PC-3 (cell line): ENCODE results near the gene SH3PXD2B. TPM values are rescaled to one million over a fixed set of nuclear protein-coding genes. Genes with fewer than 3 reads are reported as not detected.

ENCODE experiments used
- ATAC-seq: fragments of 200-7000 bp; cut with Tn5 transposase; 2 replicates; pipeline ENCODE4 v1.9.1; 2020; ENCODE audit warnings: mild to moderate bottlenecking, moderate library complexity
- BruUV-seq: library from RNA; stranded (reverse); fragments of 400-500 nt; replicated peaks from 2 replicates; lab custom pipeline; 2021; lab: Mats Ljungman, UMichigan
- CTCF ChIA-PET: fragments of 300-600 bp; sonication (Branson Sonifier 250); formaldehyde crosslinking; loops from one replicate; lab custom pipeline; 2022; ENCODE audit warnings: antibody characterized with exemption; lab: Charles Lee
- POLR2A ChIA-PET: fragments of 300-600 bp; sonication (Branson Sonifier 250); formaldehyde crosslinking; loops from one replicate; lab custom pipeline; 2022; ENCODE audit warnings: antibody characterized with exemption; ENCODE audit not compliant: unreplicated experiment; lab: Charles Lee
- DNase-seq: peaks from one replicate; pipeline ENCODE4 v3.0.0-alpha.2; 2015
- H2AFZ ChIP-seq: fragments of 300-600 bp; sonication (generic); 2 replicates; pipeline ENCODE4 v1.6.0; 2016; ENCODE audit warnings: antibody characterized with exemption, low read length
- H3F3A ChIP-seq: fragments of 300-600 bp; sonication (generic); one replicate; pipeline ENCODE4 v1.6.0; 2017; ENCODE audit warnings: antibody characterized with exemption, low read length, control low read depth, mild to moderate bottlenecking; ENCODE audit not compliant: unreplicated experiment
- H3K27ac ChIP-seq: fragments of 300-600 bp; sonication (generic); 2 replicates; pipeline ENCODE4 v1.5.1; 2016; ENCODE audit warnings: mild to moderate bottlenecking, low read length
- H3K27me3 ChIP-seq: fragments of 300-600 bp; sonication (generic); 2 replicates; pipeline ENCODE4 v1.6.1; 2016; ENCODE audit warnings: low read length, mixed read lengths
- H3K36me3 ChIP-seq: fragments of 300-600 bp; sonication (generic); 2 replicates; pipeline ENCODE4 v1.6.1; 2016; ENCODE audit warnings: low read depth, mixed run types, low read length, mixed read lengths
- H3K4me1 ChIP-seq: fragments of 300-600 bp; sonication (generic); 2 replicates; pipeline ENCODE4 v1.5.1; 2016; ENCODE audit warnings: low read length; ENCODE audit not compliant: insufficient read depth
- H3K4me2 ChIP-seq: fragments of 300-600 bp; sonication (generic); 2 replicates; pipeline ENCODE4 v1.6.0; 2016; ENCODE audit warnings: low read length
- H3K4me3 ChIP-seq: fragments of 300-600 bp; sonication (generic); 2 replicates; pipeline ENCODE4 v1.5.1; 2016; ENCODE audit warnings: mild to moderate bottlenecking, low read length, mixed read lengths
- H3K79me2 ChIP-seq: fragments of 300-600 bp; sonication (generic); 2 replicates; pipeline ENCODE4 v1.6.1; 2017; ENCODE audit warnings: low read length, mixed read lengths
- H3K9ac ChIP-seq: fragments of 300-600 bp; sonication (generic); 2 replicates; pipeline ENCODE4 v1.6.0; 2016; ENCODE audit warnings: mild to moderate bottlenecking, low read length
- H3K9me2 ChIP-seq: fragments of 300-600 bp; sonication (generic); replicated peaks from 2 replicates; pipeline ENCODE4 v1.6.1; 2016; ENCODE audit warnings: mixed run types, low read length, mixed read lengths
- H3K9me3 ChIP-seq: fragments of 300-600 bp; sonication (generic); 2 replicates; pipeline ENCODE4 v1.6.1; 2016; ENCODE audit warnings: low read length, mixed read lengths
- H4K20me1 ChIP-seq: fragments of 300-600 bp; sonication (generic); 2 replicates; pipeline ENCODE4 v1.6.1; 2016; ENCODE audit warnings: low read length, mixed read lengths
- EZH2 ChIP-seq: fragments of 300-600 bp; sonication (generic); IDR thresholded peaks from one replicate; pipeline ENCODE4 v1.6.1; 2017; ENCODE audit warnings: antibody characterized with exemption, mild to moderate bottlenecking, low read length; ENCODE audit not compliant: unreplicated experiment
- EZH2phosphoT487 ChIP-seq: fragments of 300-600 bp; sonication (generic); IDR thresholded peaks from 2 replicates; pipeline ENCODE4 v1.6.1; 2018; ENCODE audit warnings: mild to moderate bottlenecking, antibody characterized with exemption, low read length, borderline replicate concordance
- intact Hi-C: fragments of 100-400 bp; cut with micrococcal nuclease; formaldehyde crosslinking; loops from 2 replicates; pipeline ENCODE4 v1.9.0; 2023
- total RNA-seq: library from RNA; depleted of rRNA; stranded (reverse); fragments of >200 nt; gene quantifications from 2 replicates; pipeline ENCODE4 v1.2.3, GENCODE V29; 2014
- TF ChIP-seq, protein P1 (sequence below): fragments of 300-600 bp; sonication (generic); conservative IDR thresholded peaks from 2 replicates; pipeline ENCODE4 v1.5.1; 2017; ENCODE audit warnings: antibody characterized with exemption, low read depth, mild to moderate bottlenecking, low read length

The SH3PXD2B gene
- total RNA-seq, 1 experiment from 2014 or later: 9.8 TPM

DNA sequence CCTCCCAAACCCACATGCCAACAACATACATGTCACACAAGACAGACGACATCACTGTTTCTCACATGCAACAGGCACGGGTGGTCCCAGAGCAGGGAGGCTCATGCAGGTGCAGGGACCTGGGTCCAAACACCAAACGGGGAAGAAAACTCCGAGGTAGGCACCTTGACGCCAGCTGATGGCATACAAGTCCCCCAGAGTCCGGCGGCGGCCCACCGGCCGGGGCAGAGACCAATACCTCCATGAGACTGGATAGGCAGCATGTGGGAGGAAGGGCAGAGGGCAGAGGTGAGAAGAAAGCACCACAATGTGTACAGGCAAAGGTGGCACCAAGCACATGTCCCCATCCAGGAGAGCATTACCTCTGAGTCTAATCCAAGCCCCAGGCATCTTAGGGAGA, 97.8 kb downstream of the SH3PXD2B start:
- Histone ChIP-seq H3K4me3 (no peak overlapping the region), H3F3A (no peaks in the 10 kb centered on the region), H3K79me2 (no peaks in the 10 kb centered on the region), H3K9me3 (no peaks in the 10 kb centered on the region), H3K4me2 (no peak overlapping the region), H3K36me3 (no peaks in the 10 kb centered on the region), H3K27ac (no peak overlapping the region), H3K9ac (no peak overlapping the region), H2AFZ (no peak overlapping the region), H4K20me1 (no peaks in the 10 kb centered on the region), H3K4me1 (peaks cover 8% of the 10 kb centered on the region), H3K27me3 (no peaks in the 10 kb centered on the region), H3K9me2 (no peaks in the 10 kb centered on the region)
- BruUV-seq: no TSS peak
- TF ChIP-seq EZH2phosphoT487 (no peak), EZH2 (no peak)
- TF ChIP-seq, protein P1, sequence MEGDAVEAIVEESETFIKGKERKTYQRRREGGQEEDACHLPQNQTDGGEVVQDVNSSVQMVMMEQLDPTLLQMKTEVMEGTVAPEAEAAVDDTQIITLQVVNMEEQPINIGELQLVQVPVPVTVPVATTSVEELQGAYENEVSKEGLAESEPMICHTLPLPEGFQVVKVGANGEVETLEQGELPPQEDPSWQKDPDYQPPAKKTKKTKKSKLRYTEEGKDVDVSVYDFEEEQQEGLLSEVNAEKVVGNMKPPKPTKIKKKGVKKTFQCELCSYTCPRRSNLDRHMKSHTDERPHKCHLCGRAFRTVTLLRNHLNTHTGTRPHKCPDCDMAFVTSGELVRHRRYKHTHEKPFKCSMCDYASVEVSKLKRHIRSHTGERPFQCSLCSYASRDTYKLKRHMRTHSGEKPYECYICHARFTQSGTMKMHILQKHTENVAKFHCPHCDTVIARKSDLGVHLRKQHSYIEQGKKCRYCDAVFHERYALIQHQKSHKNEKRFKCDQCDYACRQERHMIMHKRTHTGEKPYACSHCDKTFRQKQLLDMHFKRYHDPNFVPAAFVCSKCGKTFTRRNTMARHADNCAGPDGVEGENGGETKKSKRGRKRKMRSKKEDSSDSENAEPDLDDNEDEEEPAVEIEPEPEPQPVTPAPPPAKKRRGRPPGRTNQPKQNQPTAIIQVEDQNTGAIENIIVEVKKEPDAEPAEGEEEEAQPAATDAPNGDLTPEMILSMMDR: no peak
- DNase-seq: no peak
- no peak for ATAC-seq
- ChIA-PET POLR2A (no interaction called here), CTCF (no interaction called here)
- intact Hi-C loops: no loop called here

DNA sequence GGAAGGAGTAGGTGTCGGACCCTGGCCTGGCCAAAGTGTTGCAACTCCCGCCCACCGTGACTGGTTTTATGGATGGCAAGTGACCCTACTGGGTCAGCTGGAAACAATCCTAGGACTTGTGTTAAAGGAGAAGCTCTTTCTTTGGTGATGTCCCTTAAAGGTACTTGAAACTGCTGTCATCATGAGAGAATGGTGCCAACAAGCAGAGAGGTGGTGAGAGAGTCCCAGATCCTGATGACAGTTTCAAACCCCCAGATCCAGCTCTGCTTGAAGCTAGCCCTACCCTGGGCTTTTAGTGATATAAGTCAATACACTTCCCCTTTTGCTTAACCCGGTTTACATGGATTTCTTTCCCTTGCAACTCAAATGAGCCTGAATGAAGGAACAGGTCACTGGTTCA, 98.3 kb downstream of the SH3PXD2B start:
- H3K4me1 ChIP-seq: peaks cover 4% of the 10 kb centered on the region
- ATAC-seq (no peak), DNase-seq (no peak)
- ChIA-PET POLR2A (no interaction called here), CTCF (no interaction called here)
- intact Hi-C loops: no loop called here
- no peak overlapping the region for H3K27ac ChIP-seq
- H3K9ac ChIP-seq: no peak overlapping the region
- TF ChIP-seq EZH2phosphoT487 (no peak), EZH2 (no peak)
- TF ChIP-seq, protein P1: no peak
- H3K4me3 ChIP-seq: no peak overlapping the region
- H2AFZ ChIP-seq: no peak overlapping the region
- no peaks in the 10 kb centered on the region for H3K9me3 ChIP-seq
- H3K9me2 ChIP-seq: no peaks in the 10 kb centered on the region
- no peaks in the 10 kb centered on the region for H3K27me3 ChIP-seq
- no TSS peak for BruUV-seq
- H3K36me3 ChIP-seq: no peaks in the 10 kb centered on the region
- H3F3A ChIP-seq: no peaks in the 10 kb centered on the region
- no peaks in the 10 kb centered on the region for H3K79me2 ChIP-seq
- no peak overlapping the region for H3K4me2 ChIP-seq
- no peaks in the 10 kb centered on the region for H4K20me1 ChIP-seq

DNA sequence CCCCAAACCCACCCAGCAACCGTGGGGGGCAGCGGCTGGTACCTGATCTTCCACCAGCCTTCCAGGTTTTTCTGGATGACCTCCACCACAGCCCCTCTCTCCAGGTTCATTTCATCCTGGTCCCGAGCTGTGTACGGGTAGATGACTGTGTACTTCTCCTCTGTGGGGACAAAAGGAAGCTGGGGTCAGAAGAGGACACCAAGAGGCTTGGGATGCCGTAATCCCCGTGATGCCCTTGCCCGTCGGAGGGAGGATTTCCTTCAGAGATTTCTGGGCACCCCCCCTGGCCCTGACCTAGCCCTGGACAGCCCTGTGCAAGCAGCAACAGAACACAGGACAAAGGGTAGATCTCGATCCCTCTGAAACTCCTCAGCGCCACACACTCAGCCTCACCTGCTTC, 100.5 kb downstream of the SH3PXD2B start:
- H3F3A ChIP-seq: no peaks in the 10 kb centered on the region
- H3K4me3 ChIP-seq: no peak overlapping the region
- H2AFZ ChIP-seq: no peak overlapping the region
- CTCF ChIA-PET: no interaction called here
- H3K4me2 ChIP-seq: no peak overlapping the region
- intact Hi-C loops: no loop called here
- H3K27me3 ChIP-seq: no peaks in the 10 kb centered on the region
- POLR2A ChIA-PET: no interaction called here
- no peak for TF ChIP-seq EZH2phosphoT487
- no peak for TF ChIP-seq EZH2
- TF ChIP-seq, protein P1: no peak
- no peaks in the 10 kb centered on the region for H3K4me1 ChIP-seq
- H3K79me2 ChIP-seq: no peaks in the 10 kb centered on the region
- no peak for DNase-seq
- ATAC-seq: no peak
- H3K27ac ChIP-seq: no peak overlapping the region
- H3K9me2 ChIP-seq: no peaks in the 10 kb centered on the region
- no peaks in the 10 kb centered on the region for H4K20me1 ChIP-seq
- no peaks in the 10 kb centered on the region for H3K36me3 ChIP-seq
- BruUV-seq: no TSS peak
- H3K9me3 ChIP-seq: no peaks in the 10 kb centered on the region
- H3K9ac ChIP-seq: no peak overlapping the region
